K562 (cell line): ENCODE results near the gene C18orf32. TPM values are rescaled to one million over a fixed set of nuclear protein-coding genes. Genes with fewer than 3 reads are reported as not detected.

ENCODE experiments used
- ATF6 ChIP-seq: sonication (generic); formaldehyde crosslinking; IDR thresholded peaks from 2 replicates; pipeline ENCODE4 v1.4.0; 2020; ENCODE audit warnings: mild to moderate bottlenecking, missing genetic modification reagents
- C11orf30 ChIP-seq: fragments of 450-650 bp; IDR thresholded peaks from 2 replicates; pipeline ENCODE4 v1.6.1; 2016; ENCODE audit warnings: low read depth, mild to moderate bottlenecking
- CCNT2 ChIP-seq: IDR thresholded peaks from 2 replicates; pipeline ENCODE4 v1.6.1; 2011; ENCODE audit warnings: borderline replicate concordance, low read depth, mild to moderate bottlenecking, moderate library complexity, mixed read lengths, low read length; ENCODE audit not compliant: insufficient read length; ENCODE audit errors: extremely low read depth
- ELF1 ChIP-seq: fragments of 200-800 bp; sonication (Bioruptor generic); IDR thresholded peaks from 2 replicates; pipeline ENCODE4 v1.6.1; 2016; ENCODE audit warnings: missing genetic modification characterization, missing compliant biosample characterization
- LCOR ChIP-seq: sonication (generic); formaldehyde crosslinking; IDR thresholded peaks from 2 replicates; pipeline ENCODE4 v1.8.0; 2022; ENCODE audit warnings: mild to moderate bottlenecking, missing genetic modification reagents
- NFIX ChIP-seq: fragments of 250-450 bp; sonication (Bioruptor Pico); IDR thresholded peaks from 2 replicates; pipeline ENCODE4 v1.4.0; 2020; ENCODE audit warnings: low read depth, mild to moderate bottlenecking, moderate library complexity
- POLR2A ChIP-seq: fragments of 450-650 bp; conservative IDR thresholded peaks from 2 replicates; pipeline ENCODE4 v1.6.1; 2016
- PPARD ChIP-seq: fragments of 250-450 bp; sonication (Bioruptor Pico); IDR thresholded peaks from 2 replicates; pipeline ENCODE4 v1.8.0; 2022; ENCODE audit warnings: inconsistent platforms, mild to moderate bottlenecking, moderate library complexity
- RBFOX2 ChIP-seq: fragments of 200-400 bp; formaldehyde crosslinking; IDR thresholded peaks from 2 replicates; pipeline ENCODE4 v1.6.1; 2017; ENCODE audit warnings: low read depth, mild to moderate bottlenecking, low read length, moderate library complexity
- SIN3B ChIP-seq: fragments of 450-650 bp; IDR thresholded peaks from 2 replicates; pipeline ENCODE4 v1.6.1; 2017; ENCODE audit warnings: low read depth, mild to moderate bottlenecking, moderate library complexity
- TAF15 ChIP-seq: fragments of 200-400 bp; formaldehyde crosslinking; IDR thresholded peaks from 2 replicates; pipeline ENCODE4 v1.6.1; 2017; ENCODE audit warnings: mild to moderate bottlenecking, low read depth, low read length, moderate library complexity
- ZBTB33 ChIP-seq: sonication (generic); formaldehyde crosslinking; IDR thresholded peaks from 2 replicates; pipeline ENCODE4 v1.8.1; 2023; ENCODE audit warnings: mild to moderate bottlenecking, missing genetic modification reagents
- ZNF316 ChIP-seq: fragments of 450-650 bp; IDR thresholded peaks from 2 replicates; pipeline ENCODE4 v1.6.1; 2016
- ZNF431 ChIP-seq: sonication (generic); formaldehyde crosslinking; IDR thresholded peaks from 2 replicates; pipeline ENCODE4 v1.8.0; 2022; ENCODE audit warnings: mild to moderate bottlenecking, missing genetic modification reagents
- ZNF551 ChIP-seq: fragments of 250-450 bp; sonication (Bioruptor Pico); IDR thresholded peaks from 2 replicates; pipeline ENCODE4 v1.5.0; 2021; ENCODE audit warnings: mild to moderate bottlenecking, moderate library complexity
- ZNF699 ChIP-seq: fragments of 250-450 bp; sonication (Bioruptor Pico); IDR thresholded peaks from 2 replicates; pipeline ENCODE4 v1.8.0; 2021; ENCODE audit warnings: mild to moderate bottlenecking, moderate library complexity; ENCODE audit not compliant: insufficient replicate concordance
- polyA plus RNA-seq, 8 experiments: library from polyadenylated mRNA; depleted of rRNA in 4 of 8; stranded (reverse) in 5 of 8; unstranded in 3 of 8; fragments of >200 nt; fragmentation: Nextera tagmentation in 2 of 8; fragmentation: Illumina TruSeq in 1 of 8; extraction: Ambion mirVana in 2 of 8; extraction: Trizol in 1 of 8; gene quantifications; 2 replicates each; pipeline versions ENCODE4 v1.2.1 to v1.2.3, GENCODE V29; 2011 to 2014; ENCODE audit warnings: inconsistent platforms in 1 of 8, missing spikeins in 1 of 8
- total RNA-seq, 7 experiments: library from RNA; depleted of rRNA in 6 of 7; stranded (reverse); fragments of >200 nt in 6 of 7; fragmentation: Illumina TruSeq in 2 of 7; extraction: Trizol in 2 of 7; gene quantifications; 2 replicates each; pipeline versions ENCODE4 v1.2.1 to v1.2.3, GENCODE V29; 2011 to 2021; ENCODE audit warnings: low replicate concordance in 1 of 7
- TF ChIP-seq, protein P1 (sequence below): fragments of 250-450 bp; sonication (Bioruptor Pico); IDR thresholded peaks from 2 replicates; pipeline ENCODE4 v1.5.0; 2021; ENCODE audit warnings: mild to moderate bottlenecking, borderline replicate concordance
- TF ChIP-seq, protein P2 (sequence below): fragments of 200-800 bp; sonication (Bioruptor generic); IDR thresholded peaks from 2 replicates; pipeline ENCODE4 v1.6.1; 2017; ENCODE audit warnings: missing genetic modification characterization, missing compliant biosample characterization
- TF ChIP-seq, protein P3 (sequence below): fragments of 200-400 bp; formaldehyde crosslinking; IDR thresholded peaks from 2 replicates; pipeline ENCODE4 v1.6.1; 2017; ENCODE audit warnings: mild to moderate bottlenecking, low read depth, low read length, moderate library complexity

C18orf32 gene
- total and polyA plus RNA-seq, 9 of the 15 experiments (the other 6 are each of a cell fraction or from before 2014, with no cell fraction given): 8.5 to 35.0 (median 20.4) TPM

- TF ChIP-seq, protein P1, sequence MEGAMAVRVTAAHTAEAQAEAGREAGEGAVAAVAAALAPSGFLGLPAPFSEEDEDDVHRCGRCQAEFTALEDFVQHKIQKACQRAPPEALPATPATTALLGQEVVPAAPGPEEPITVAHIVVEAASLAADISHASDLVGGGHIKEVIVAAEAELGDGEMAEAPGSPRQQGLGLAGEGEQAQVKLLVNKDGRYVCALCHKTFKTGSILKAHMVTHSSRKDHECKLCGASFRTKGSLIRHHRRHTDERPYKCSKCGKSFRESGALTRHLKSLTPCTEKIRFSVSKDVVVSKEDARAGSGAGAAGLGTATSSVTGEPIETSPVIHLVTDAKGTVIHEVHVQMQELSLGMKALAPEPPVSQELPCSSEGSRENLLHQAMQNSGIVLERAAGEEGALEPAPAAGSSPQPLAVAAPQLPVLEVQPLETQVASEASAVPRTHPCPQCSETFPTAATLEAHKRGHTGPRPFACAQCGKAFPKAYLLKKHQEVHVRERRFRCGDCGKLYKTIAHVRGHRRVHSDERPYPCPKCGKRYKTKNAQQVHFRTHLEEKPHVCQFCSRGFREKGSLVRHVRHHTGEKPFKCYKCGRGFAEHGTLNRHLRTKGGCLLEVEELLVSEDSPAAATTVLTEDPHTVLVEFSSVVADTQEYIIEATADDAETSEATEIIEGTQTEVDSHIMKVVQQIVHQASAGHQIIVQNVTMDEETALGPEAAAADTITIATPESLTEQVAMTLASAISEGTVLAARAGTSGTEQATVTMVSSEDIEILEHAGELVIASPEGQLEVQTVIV: no peak
- TF ChIP-seq CCNT2: no peak
- TF ChIP-seq PPARD: no peak
- TF ChIP-seq NFIX (CRISPR knock-in tag): no peak
- no peak for TF ChIP-seq ELF1 (tag)
- 0 out of 2 replicates have a peak, but pooled peaks have one; percentile 24 for TF ChIP-seq ZNF316
- TF ChIP-seq ZNF431 (CRISPR knock-in tag): no peak
- no peak for TF ChIP-seq POLR2A
- TF ChIP-seq C11orf30: 0 out of 2 replicates have a peak, but pooled peaks have one; percentile 10
- no peak for TF ChIP-seq SIN3B
- TF ChIP-seq ZBTB33: no peak
- TF ChIP-seq, protein P2, sequence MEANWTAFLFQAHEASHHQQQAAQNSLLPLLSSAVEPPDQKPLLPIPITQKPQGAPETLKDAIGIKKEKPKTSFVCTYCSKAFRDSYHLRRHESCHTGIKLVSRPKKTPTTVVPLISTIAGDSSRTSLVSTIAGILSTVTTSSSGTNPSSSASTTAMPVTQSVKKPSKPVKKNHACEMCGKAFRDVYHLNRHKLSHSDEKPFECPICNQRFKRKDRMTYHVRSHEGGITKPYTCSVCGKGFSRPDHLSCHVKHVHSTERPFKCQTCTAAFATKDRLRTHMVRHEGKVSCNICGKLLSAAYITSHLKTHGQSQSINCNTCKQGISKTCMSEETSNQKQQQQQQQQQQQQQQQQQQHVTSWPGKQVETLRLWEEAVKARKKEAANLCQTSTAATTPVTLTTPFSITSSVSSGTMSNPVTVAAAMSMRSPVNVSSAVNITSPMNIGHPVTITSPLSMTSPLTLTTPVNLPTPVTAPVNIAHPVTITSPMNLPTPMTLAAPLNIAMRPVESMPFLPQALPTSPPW (CRISPR knock-in tag): no peak
- no peak for TF ChIP-seq ATF6 (CRISPR knock-in tag)
- peak; percentile 32; the same call in 1 of the 2 replicates for TF ChIP-seq RBFOX2
- no peak for TF ChIP-seq ZNF551 (CRISPR knock-in tag)
- no peak for TF ChIP-seq LCOR (CRISPR knock-in tag)
- TF ChIP-seq, protein P3, sequence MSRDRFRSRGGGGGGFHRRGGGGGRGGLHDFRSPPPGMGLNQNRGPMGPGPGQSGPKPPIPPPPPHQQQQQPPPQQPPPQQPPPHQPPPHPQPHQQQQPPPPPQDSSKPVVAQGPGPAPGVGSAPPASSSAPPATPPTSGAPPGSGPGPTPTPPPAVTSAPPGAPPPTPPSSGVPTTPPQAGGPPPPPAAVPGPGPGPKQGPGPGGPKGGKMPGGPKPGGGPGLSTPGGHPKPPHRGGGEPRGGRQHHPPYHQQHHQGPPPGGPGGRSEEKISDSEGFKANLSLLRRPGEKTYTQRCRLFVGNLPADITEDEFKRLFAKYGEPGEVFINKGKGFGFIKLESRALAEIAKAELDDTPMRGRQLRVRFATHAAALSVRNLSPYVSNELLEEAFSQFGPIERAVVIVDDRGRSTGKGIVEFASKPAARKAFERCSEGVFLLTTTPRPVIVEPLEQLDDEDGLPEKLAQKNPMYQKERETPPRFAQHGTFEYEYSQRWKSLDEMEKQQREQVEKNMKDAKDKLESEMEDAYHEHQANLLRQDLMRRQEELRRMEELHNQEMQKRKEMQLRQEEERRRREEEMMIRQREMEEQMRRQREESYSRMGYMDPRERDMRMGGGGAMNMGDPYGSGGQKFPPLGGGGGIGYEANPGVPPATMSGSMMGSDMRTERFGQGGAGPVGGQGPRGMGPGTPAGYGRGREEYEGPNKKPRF: no peak
- no peak for TF ChIP-seq TAF15
- TF ChIP-seq ZNF699 (CRISPR knock-in tag): no peak
Measured at GRCh38 chr18:49490246-49490762, 3.3 kb upstream of the C18orf32 start (continued).
